Measurements from ENCODE around the gene S100Z. TPM values are rescaled to one million over a fixed set of nuclear protein-coding genes. Genes with fewer than 3 reads are reported as not detected.

Gene S100Z
- total RNA-seq, result not detected
- polyA plus RNA-seq, result under 1 TPM; 0.25 to 0.69 (median 0.60) TPM

- no peak within 1 kb of the TSS for H3K4me3 ChIP-seq
- WGBS, 2 donors, result 62 to 66% methylated on average over 18 of the region's 18 CpGs
- no peak within 1 kb of the TSS for H3K27ac ChIP-seq
- no peaks in the 10 kb centered on the region for H3K27me3 ChIP-seq
- H3K36me3 ChIP-seq, result no peaks in the 10 kb centered on the region
- intact Hi-C loops (cut with DNase I), result no loop called here
- no peak for TF ChIP-seq EP300 (IDR thresholded peaks at IDR 0.05)
- no peaks in the 10 kb centered on the region for H3K9me3 ChIP-seq
- no peaks in the 10 kb centered on the region for H3K4me1 ChIP-seq
- DNase-seq, result no peak
These were observed at the start of gene S100Z for GRCh38 chr5:76849419-76850291. TSS of gene S100Z (plus strand) at chr5:76850014. CDS start at chr5:76875360, 25,346 bp downstream.

GRCh38 chr5:76800579-76800978 is 49.2 kb upstream of the S100Z start:
- no peak for TF ChIP-seq EP300 (IDR thresholded peaks at IDR 0.05)
- TF ChIP-seq POLR2AphosphoS5 (IDR thresholded peaks at IDR 0.05), result no peak
- TF ChIP-seq CTCF (IDR thresholded peaks at IDR 0.05), result no peak
- no peak for TF ChIP-seq POLR2A (IDR thresholded peaks at IDR 0.05)
- Histone ChIP-seq H3K27me3 (no peaks in the 10 kb centered on the region), H3K9me3 (no peaks in the 10 kb centered on the region), H3K36me3 (no peaks in the 10 kb centered on the region), H3K4me1 (no peaks in the 10 kb centered on the region), H3K27ac (no peak overlapping the region), H3K4me3 (no peak overlapping the region)
- 74 to 91% methylated on average over 3 of the region's 3 CpGs for WGBS, 2 donors
- intact Hi-C loops (cut with DNase I), result no loop called here
- no peak for DNase-seq

GRCh38 chr5:76801159-76801802 is 48.5 kb upstream of the S100Z start:
- no peak overlapping the region for H3K27ac ChIP-seq
- no peaks in the 10 kb centered on the region for H3K4me1 ChIP-seq
- H3K27me3 ChIP-seq, result no peaks in the 10 kb centered on the region
- intact Hi-C loops (cut with DNase I), result no loop called here
- WGBS, 2 donors, result 75 to 80% methylated on average over 4 of the region's 4 CpGs
- H3K36me3 ChIP-seq, result no peaks in the 10 kb centered on the region
- no peak for DNase-seq
- TF ChIP-seq POLR2A (IDR thresholded peaks at IDR 0.05) (no peak), EP300 (IDR thresholded peaks at IDR 0.05) (no peak), CTCF (IDR thresholded peaks at IDR 0.05) (no peak), POLR2AphosphoS5 (IDR thresholded peaks at IDR 0.05) (no peak)
- no peak overlapping the region for H3K4me3 ChIP-seq
- H3K9me3 ChIP-seq, result no peaks in the 10 kb centered on the region

GRCh38 chr5:76801803-76802195 is 48.0 kb upstream of the S100Z start:
- H3K9me3 ChIP-seq, result no peaks in the 10 kb centered on the region
- WGBS, 2 donors, result 87 to 94% methylated on average over 3 of the region's 3 CpGs
- intact Hi-C loops (cut with DNase I), result no loop called here
- DNase-seq, result no peak
- no peak overlapping the region for H3K4me3 ChIP-seq
- no peaks in the 10 kb centered on the region for H3K27me3 ChIP-seq
- no peaks in the 10 kb centered on the region for H3K36me3 ChIP-seq
- no peak for TF ChIP-seq POLR2A (IDR thresholded peaks at IDR 0.05)
- TF ChIP-seq CTCF (IDR thresholded peaks at IDR 0.05), result no peak
- TF ChIP-seq POLR2AphosphoS5 (IDR thresholded peaks at IDR 0.05), result no peak
- no peak for TF ChIP-seq EP300 (IDR thresholded peaks at IDR 0.05)
- H3K4me1 ChIP-seq, result no peaks in the 10 kb centered on the region
- H3K27ac ChIP-seq, result no peak overlapping the region

GRCh38 chr5:76804266-76804665 is 45.5 kb upstream of the S100Z start:
- Histone ChIP-seq H3K27me3 (no peaks in the 10 kb centered on the region), H3K4me1 (no peaks in the 10 kb centered on the region), H3K9me3 (no peaks in the 10 kb centered on the region), H3K27ac (no peak overlapping the region), H3K36me3 (no peaks in the 10 kb centered on the region), H3K4me3 (no peak overlapping the region)
- 89% methylated on average over 8 of the region's 8 CpGs for WGBS, 2 donors
- no peak for DNase-seq
- intact Hi-C loops (cut with DNase I), result no loop called here
- TF ChIP-seq EP300 (IDR thresholded peaks at IDR 0.05) (no peak), CTCF (IDR thresholded peaks at IDR 0.05) (no peak), POLR2A (IDR thresholded peaks at IDR 0.05) (no peak), POLR2AphosphoS5 (IDR thresholded peaks at IDR 0.05) (no peak)
